Activated CD4-positive, alpha-beta T cell treated with anti-CD3 and anti-CD28 coated beads for 36 hours (primary cell): ENCODE results near the gene NLRP3. TPM values are rescaled to one million over a fixed set of nuclear protein-coding genes. Genes with fewer than 3 reads are reported as not detected.
A peak's percentile ranks its signal among the peaks of the same experiment; 100 is the strongest.
"Not testable (repeated sequence)": the region's sequence is repeated elsewhere in the genome, so short reads cannot be mapped to it uniquely, and the experiment has no call there.

Source experiments
- ATAC-seq: fragments of 200-7000 bp; cut with Tn5 transposase; one replicate; pipeline ENCODE4 v1.10.0; 2021; ENCODE audit warnings: mild to moderate bottlenecking, moderate library complexity
- CTCF ChIA-PET: fragments of 350-600 bp; sonication (Branson Sonifier 250); formaldehyde crosslinking; loops from one replicate; lab custom pipeline; 2021; ENCODE audit warnings: antibody characterized with exemption; lab: Charles Lee
- POLR2A ChIA-PET: fragments of 350-600 bp; sonication (Branson Sonifier 250); formaldehyde crosslinking; loops from one replicate; lab custom pipeline; 2021; ENCODE audit warnings: antibody characterized with exemption, inconsistent platforms; lab: Charles Lee
- DNase-seq: peaks from one replicate; pipeline ENCODE4 v3.0.0-alpha.2; 2020
- H3K27ac Mint-ChIP-seq: one replicate; pipeline ENCODE4 v1.8.0; 2021; ENCODE audit warnings: mixed read lengths
- H3K27me3 Mint-ChIP-seq: one replicate; pipeline ENCODE4 v1.8.0; 2021; ENCODE audit warnings: mixed read lengths
- H3K36me3 Mint-ChIP-seq: one replicate; pipeline ENCODE4 v1.8.0; 2021; ENCODE audit warnings: low read depth, mixed read lengths
- H3K4me1 Mint-ChIP-seq: one replicate; pipeline ENCODE4 v1.8.0; 2021; ENCODE audit warnings: mixed read lengths
- H3K4me3 Mint-ChIP-seq: one replicate; pipeline ENCODE4 v1.8.0; 2021; ENCODE audit warnings: mild to moderate bottlenecking, moderate library complexity, mixed read lengths
- H3K9me3 Mint-ChIP-seq: one replicate; pipeline ENCODE4 v1.8.0; 2021; ENCODE audit warnings: low read depth, mixed read lengths
- intact Hi-C, 2 experiments: fragments of 100-400 bp; cut with DNase I in 1 of 2; cut with micrococcal nuclease in 1 of 2; formaldehyde crosslinking; loops; one replicate each; pipeline versions ENCODE4 v1.14.2 to v1.15.1; 2022 to 2024; cut with DNase I, micrococcal nuclease
- total RNA-seq, 2 experiments: library from RNA; stranded (reverse); gene quantifications; one replicate each; pipeline ENCODE4 v1.2.3, GENCODE V29; 2021

Gene NLRP3
- total RNA-seq, 2 experiments from 2014 or later: 1.0 to 1.5 TPM

- Mint-ChIP-seq H3K36me3 (no peaks in the 10 kb centered on the region), H3K4me1 (peaks cover 2% of the 10 kb centered on the region), H3K4me3 (no peak overlapping the region), H3K27ac (no peak overlapping the region), H3K27me3 (peaks cover 11% of the 10 kb centered on the region), H3K9me3 (no peaks in the 10 kb centered on the region)
- POLR2A ChIA-PET: no interaction called here
- intact Hi-C loops: no loop called here
- CTCF ChIA-PET: interaction anchor here (3.9 to 4.3 kb wide), 2 partner anchors 14 to 111 kb away, joined by 23 to 62 read pairs; no protein-coding TSS in a partner anchor
- ATAC-seq (no peak), DNase-seq (no peak)
Measured at GRCh38 chr1:247375747-247376146, 40.2 kb upstream of the NLRP3 start.

GRCh38 chr1:247376659-247377058 lies 39.3 kb upstream of the NLRP3 start:
- no peak overlapping the region for H3K4me3 Mint-ChIP-seq
- POLR2A ChIA-PET: no interaction called here
- H3K27ac Mint-ChIP-seq: no peak overlapping the region
- no peaks in the 10 kb centered on the region for H3K36me3 Mint-ChIP-seq
- DNase-seq (no peak), ATAC-seq (no peak)
- H3K4me1 Mint-ChIP-seq: peaks cover 2% of the 10 kb centered on the region
- H3K27me3 Mint-ChIP-seq: peaks cover 7% of the 10 kb centered on the region
- intact Hi-C loops: no loop called here
- CTCF ChIA-PET: interaction anchor here (0.8 kb wide), 1 partner anchor 10 kb away, joined by 3 read pairs; no protein-coding TSS in a partner anchor
- no peaks in the 10 kb centered on the region for H3K9me3 Mint-ChIP-seq

- ATAC-seq, H3K9me3 Mint-ChIP-seq, H3K27ac Mint-ChIP-seq, CTCF ChIA-PET, intact Hi-C loops, POLR2A ChIA-PET, H3K4me3 Mint-ChIP-seq, H3K36me3 Mint-ChIP-seq, H3K4me1 Mint-ChIP-seq, DNase-seq, H3K27me3 Mint-ChIP-seq: not testable (repeated sequence)
Measured at GRCh38 chr1:247377656-247378055, 38.3 kb upstream of the NLRP3 start.

GRCh38 chr1:247378334-247379073 lies 37.5 kb upstream of the NLRP3 start:
- H3K36me3 Mint-ChIP-seq: no peaks in the 10 kb centered on the region
- POLR2A ChIA-PET: no interaction called here
- H3K27me3 Mint-ChIP-seq: peaks cover 6% of the 10 kb centered on the region
- CTCF ChIA-PET: interaction anchor here (1.4 kb wide), 1 partner anchor 12 kb away, joined by 3 read pairs; no protein-coding TSS in a partner anchor
- ATAC-seq: no peak
- no peaks in the 10 kb centered on the region for H3K9me3 Mint-ChIP-seq
- H3K27ac Mint-ChIP-seq: no peak overlapping the region
- H3K4me1 Mint-ChIP-seq: no peaks in the 10 kb centered on the region
- no peak overlapping the region for H3K4me3 Mint-ChIP-seq
- intact Hi-C loops: no loop called here
- no peak for DNase-seq

GRCh38 chr1:247385283-247385682 lies 30.7 kb upstream of the NLRP3 start:
- DNase-seq (no peak), ATAC-seq (no peak)
- Mint-ChIP-seq H3K27me3 (peaks cover 16% of the 10 kb centered on the region), H3K4me1 (peaks cover 27% of the 10 kb centered on the region), H3K9me3 (no peaks in the 10 kb centered on the region), H3K4me3 (no peak overlapping the region), H3K36me3 (no peaks in the 10 kb centered on the region), H3K27ac (no peak overlapping the region)
- ChIA-PET POLR2A (no interaction called here), CTCF (interaction anchor here (0.6 to 1.6 kb wide), 2 partner anchors 11 to 12 kb away, joined by 3 to 6 read pairs; no protein-coding TSS in a partner anchor)
- intact Hi-C loops: loop anchor here in 1 of 2 experiments (1.0 kb wide), 1 partner anchor 25 kb away; no protein-coding TSS in a partner anchor

- H3K27ac Mint-ChIP-seq: no peak overlapping the region
- ChIA-PET CTCF (interaction anchor here (2.8 kb wide), 1 partner anchor 13 kb away, joined by 15 read pairs; no protein-coding TSS in a partner anchor), POLR2A (no interaction called here)
- DNase-seq: peak; percentile 53
- intact Hi-C loops: no loop called here
- peaks cover 16% of the 10 kb centered on the region for H3K27me3 Mint-ChIP-seq
- H3K36me3 Mint-ChIP-seq: no peaks in the 10 kb centered on the region
- ATAC-seq: no peak
- peaks cover 33% of the 10 kb centered on the region for H3K4me1 Mint-ChIP-seq
- H3K9me3 Mint-ChIP-seq: no peaks in the 10 kb centered on the region
- H3K4me3 Mint-ChIP-seq: no peak overlapping the region
Measured at GRCh38 chr1:247386217-247386616, 29.8 kb upstream of the NLRP3 start.

- DNase-seq (no peak), ATAC-seq (no peak)
- Mint-ChIP-seq H3K9me3 (no peaks in the 10 kb centered on the region), H3K4me3 (no peak overlapping the region), H3K4me1 (peaks cover 33% of the 10 kb centered on the region), H3K27me3 (peaks cover 15% of the 10 kb centered on the region), H3K27ac (no peak overlapping the region), H3K36me3 (no peaks in the 10 kb centered on the region)
- ChIA-PET CTCF (interaction anchor here (0.7 to 2.8 kb wide), 2 partner anchors 10 to 13 kb away, joined by 3 to 15 read pairs; no protein-coding TSS in a partner anchor), POLR2A (no interaction called here)
- intact Hi-C loops: no loop called here
Measured at GRCh38 chr1:247386687-247387086, 29.3 kb upstream of the NLRP3 start.

- CTCF ChIA-PET: interaction anchor here (0.7 to 2.8 kb wide), 3 partner anchors 10 to 56 kb away, joined by 3 to 15 read pairs (median 3); no protein-coding TSS in a partner anchor
- Mint-ChIP-seq H3K4me3 (no peak overlapping the region), H3K9me3 (no peaks in the 10 kb centered on the region), H3K27ac (no peak overlapping the region), H3K27me3 (peaks cover 16% of the 10 kb centered on the region), H3K4me1 (peaks cover 33% of the 10 kb centered on the region), H3K36me3 (no peaks in the 10 kb centered on the region)
- ATAC-seq (no peak), DNase-seq (no peak)
- POLR2A ChIA-PET: no interaction called here
- intact Hi-C loops: no loop called here
Measured at GRCh38 chr1:247387096-247387495, 28.9 kb upstream of the NLRP3 start.

- H3K4me3 Mint-ChIP-seq: no peak overlapping the region
- intact Hi-C loops: no loop called here
- ATAC-seq: no peak
- no peaks in the 10 kb centered on the region for H3K36me3 Mint-ChIP-seq
- DNase-seq: no peak
- H3K9me3 Mint-ChIP-seq: no peaks in the 10 kb centered on the region
- peaks cover 33% of the 10 kb centered on the region for H3K4me1 Mint-ChIP-seq
- no peak overlapping the region for H3K27ac Mint-ChIP-seq
- H3K27me3 Mint-ChIP-seq: peaks cover 17% of the 10 kb centered on the region
- CTCF ChIA-PET: interaction anchor here (0.8 to 2.8 kb wide), 2 partner anchors 14 to 55 kb away, joined by 3 to 15 read pairs; no protein-coding TSS in a partner anchor
- POLR2A ChIA-PET: no interaction called here
Measured at GRCh38 chr1:247387565-247387964, 28.4 kb upstream of the NLRP3 start.

GRCh38 chr1:247390116-247390791 lies 25.7 kb upstream of the NLRP3 start:
- H3K4me3 Mint-ChIP-seq: peak overlapping the region; percentile 50
- H3K27me3 Mint-ChIP-seq: peaks cover 14% of the 10 kb centered on the region
- H3K9me3 Mint-ChIP-seq: no peaks in the 10 kb centered on the region
- ChIA-PET POLR2A (interaction anchor here (0.6 kb wide), 2 partner anchors 21 to 516 kb away, joined by 4 to 6 read pairs; no protein-coding TSS in a partner anchor), CTCF (interaction anchor here (0.6 to 3.2 kb wide), 21 partner anchors 9 to 524 kb away, joined by 3 to 32 read pairs (median 4); partner anchors contain the start of gene NLRP3)
- DNase-seq (peak; percentile 90), ATAC-seq (peak; percentile 99)
- H3K36me3 Mint-ChIP-seq: no peaks in the 10 kb centered on the region
- peaks cover 24% of the 10 kb centered on the region for H3K4me1 Mint-ChIP-seq
- intact Hi-C loops: loop anchor here (1.0 kb wide), 5 partner anchors 17 to 186 kb away; no protein-coding TSS in a partner anchor
- peak overlapping the region; percentile 64 for H3K27ac Mint-ChIP-seq

- Mint-ChIP-seq H3K9me3 (no peaks in the 10 kb centered on the region), H3K4me1 (peaks cover 23% of the 10 kb centered on the region), H3K27me3 (peaks cover 14% of the 10 kb centered on the region), H3K27ac (no peak overlapping the region), H3K36me3 (no peaks in the 10 kb centered on the region), H3K4me3 (no peak overlapping the region)
- CTCF ChIA-PET: interaction anchor here (0.7 to 3.2 kb wide), 10 partner anchors 8 to 185 kb away, joined by 3 to 32 read pairs (median 6); partner anchors contain the start of gene NLRP3
- intact Hi-C loops: loop anchor here (1.0 kb wide), 5 partner anchors 16 to 185 kb away; no protein-coding TSS in a partner anchor
- POLR2A ChIA-PET: no interaction called here
- no peak for DNase-seq
- ATAC-seq: no peak
Measured at GRCh38 chr1:247390996-247391395, 25.0 kb upstream of the NLRP3 start.
